HCT116 (cell line): ENCODE data around the gene PRR23A. TPM values are rescaled to one million over a fixed set of nuclear protein-coding genes. Genes with fewer than 3 reads are reported as not detected.

Source experiments
- ATAC-seq: fragments of 200-7000 bp; cut with Tn5 transposase; 2 replicates; pipeline ENCODE4 v1.9.1; 2020; ENCODE audit warnings: mild to moderate bottlenecking, moderate library complexity
- BruUV-seq: library from RNA; stranded (reverse); fragments of 400-500 nt; replicated peaks from 2 replicates; lab custom pipeline; 2021; lab: Mats Ljungman, UMichigan
- CTCF ChIA-PET: fragments of 300-600 bp; sonication (Branson Sonifier 250); formaldehyde crosslinking; loops from one replicate; lab custom pipeline; 2021; ENCODE audit warnings: antibody characterized with exemption; lab: Charles Lee
- POLR2A ChIA-PET: fragments of 300-600, 350-600 bp; sonication (Branson Sonifier 250); formaldehyde crosslinking; loops from one replicate; lab custom pipeline; 2021; ENCODE audit warnings: antibody characterized with exemption; lab: Charles Lee
- RAD21 ChIA-PET, 2 experiments: fragments of 300-600 bp; sonication (Branson Sonifier 250); formaldehyde crosslinking; loops; one replicate each; lab custom pipeline; 2023; ENCODE audit warnings: low total read pairs in 2 of 2; ENCODE audit not compliant: uncharacterized antibody in 2 of 2, unreplicated experiment in 2 of 2, low non-redundant PET in 1 of 2; lab: Charles Lee
- DNase-seq: peaks from one replicate; pipeline ENCODE4 v3.0.0-alpha.2; 2010; ENCODE audit warnings: low read depth, low spot score
- H2AFZ ChIP-seq: fragments of 200-600 bp; shearing (Covaris generic), sonication (generic); 2 replicates; pipeline ENCODE4 v1.6.1; 2017; ENCODE audit warnings: low read depth, mixed run types, mixed read lengths, antibody characterized with exemption, low read length; ENCODE audit not compliant: poor library complexity, severe bottlenecking
- H3K27ac ChIP-seq: 2 replicates; pipeline ENCODE4 v1.5.1; 2012; ENCODE audit warnings: low read depth, low read length
- H3K27me3 ChIP-seq: fragments of 200-600 bp; sonication (generic); 2 replicates; pipeline ENCODE4 v1.6.1; 2016; ENCODE audit warnings: mixed run types, low read length, mixed read lengths; ENCODE audit not compliant: insufficient read depth
- H3K36me3 ChIP-seq, 2 experiments: fragments of 200-500 bp in 1 of 2; fragments of 200-600 bp in 1 of 2; sonication (Bioruptor generic) in 1 of 2; sonication (generic) in 1 of 2; 2 replicates each; pipeline versions ENCODE4 v1.5.1 to v1.6.1; 2014 to 2016; ENCODE audit warnings: low read length in 2 of 2, inconsistent platforms in 1 of 2, mixed read lengths in 1 of 2, mixed run types in 1 of 2; ENCODE audit not compliant: insufficient read depth in 2 of 2, control insufficient read depth in 1 of 2
- H3K4me1 ChIP-seq, 2 experiments: fragments of 200-600 bp in 1 of 2; sonication (generic) in 1 of 2; 2 replicates each; pipeline versions ENCODE4 v1.5.1 to v1.6.1; 2012 to 2017; ENCODE audit warnings: low read length in 2 of 2, inconsistent platforms in 1 of 2, mild to moderate bottlenecking in 1 of 2, mixed read lengths in 1 of 2, mixed run types in 1 of 2, moderate library complexity in 1 of 2; ENCODE audit not compliant: insufficient read depth in 2 of 2, control insufficient read depth in 1 of 2
- H3K4me2 ChIP-seq: fragments of 200-600 bp; sonication (generic); 2 replicates; pipeline ENCODE4 v1.6.1; 2017; ENCODE audit warnings: mixed run types, low read length, mixed read lengths
- H3K4me3 ChIP-seq, 2 experiments: fragments of 200-600 bp in 1 of 2; sonication (generic) in 1 of 2; replicated peaks in 1 of 2; 2 replicates each; pipeline ENCODE4 v1.5.1; 2011 to 2016; ENCODE audit warnings: low read length in 2 of 2, control low read depth in 1 of 2, low read depth in 1 of 2, mild to moderate bottlenecking in 1 of 2, mixed read lengths in 1 of 2, mixed run types in 1 of 2
- H3K79me2 ChIP-seq: fragments of 200-600 bp; sonication (generic); 2 replicates; pipeline ENCODE4 v1.6.1; 2017; ENCODE audit warnings: mild to moderate bottlenecking, mixed run types, low read length, moderate library complexity, mixed read lengths; ENCODE audit not compliant: insufficient read depth
- H3K9ac ChIP-seq: fragments of 200-600 bp; sonication (generic); 2 replicates; pipeline ENCODE4 v1.6.1; 2016; ENCODE audit warnings: low read length, mixed read lengths
- H3K9me2 ChIP-seq: fragments of 200-600 bp; sonication (generic), shearing (Covaris generic); 2 replicates; pipeline ENCODE4 v1.6.1; 2017; ENCODE audit warnings: mixed run types, mild to moderate bottlenecking, moderate library complexity; ENCODE audit not compliant: insufficient read depth
- H3K9me3 ChIP-seq, 2 experiments: fragments of 200-500 bp in 1 of 2; fragments of 200-600 bp in 1 of 2; sonication (Bioruptor generic) in 1 of 2; sonication (generic) in 1 of 2; 2 replicates each; pipeline ENCODE4 v1.6.1; 2014 to 2017; ENCODE audit warnings: low read length in 2 of 2, mixed read lengths in 2 of 2, inconsistent platforms in 1 of 2, low read depth in 1 of 2, mild to moderate bottlenecking in 1 of 2, mixed run types in 1 of 2, moderate library complexity in 1 of 2; ENCODE audit not compliant: control insufficient read depth in 1 of 2, insufficient read depth in 1 of 2
- H4K20me1 ChIP-seq: fragments of 200-600 bp; sonication (generic), shearing (Covaris generic); 2 replicates; pipeline ENCODE4 v1.6.1; 2017; ENCODE audit warnings: mixed run types, mild to moderate bottlenecking, moderate library complexity; ENCODE audit not compliant: insufficient read depth
- CEBPB ChIP-seq: IDR thresholded peaks from 2 replicates; pipeline ENCODE4 v1.6.1; 2012; ENCODE audit warnings: low read depth
- ELF1 ChIP-seq: IDR thresholded peaks from 2 replicates; pipeline ENCODE4 v1.6.1; 2012; ENCODE audit warnings: low read depth, borderline replicate concordance
- REST ChIP-seq: IDR thresholded peaks from 2 replicates; pipeline ENCODE4 v1.6.1; 2012; ENCODE audit warnings: low read depth
- TCF7L2 ChIP-seq: IDR thresholded peaks from 2 replicates; pipeline ENCODE4 v1.7.0; 2011; ENCODE audit warnings: borderline replicate concordance, inconsistent platforms; ENCODE audit not compliant: insufficient read depth, insufficient read length; ENCODE audit errors: extremely low read depth
- intact Hi-C: fragments of 100-400 bp; cut with micrococcal nuclease; formaldehyde crosslinking; loops from 2 replicates; pipeline ENCODE4 v1.10.0; 2022
- total RNA-seq: library from RNA; stranded (reverse); gene quantifications from one replicate; pipeline ENCODE4 v1.2.1, GENCODE V29; 2021; ENCODE audit not compliant: unreplicated experiment

Gene PRR23A
- total RNA-seq, 1 experiment from 2014 or later: not detected

- Histone ChIP-seq H2AFZ (no peak overlapping the region), H3K4me1 (no peaks in the 10 kb centered on the region), H3K36me3 (no peaks in the 10 kb centered on the region), H3K27me3 (no peaks in the 10 kb centered on the region), H3K9ac (no peak overlapping the region), H3K4me2 (no peak overlapping the region), H3K27ac (no peak overlapping the region), H3K79me2 (no peaks in the 10 kb centered on the region), H4K20me1 (no peaks in the 10 kb centered on the region), H3K9me2 (no peaks in the 10 kb centered on the region), H3K4me3 (no peak overlapping the region), H3K9me3 (no peaks in the 10 kb centered on the region; a peak in 1 of 4 replicates)
- RAD21 ChIA-PET: no interaction called here
- BruUV-seq: no TSS peak
- ATAC-seq (peak; percentile 20; the same call in 1 of the 2 replicates), DNase-seq (no peak)
- CTCF ChIA-PET: no interaction called here
- intact Hi-C loops: no loop called here
- POLR2A ChIA-PET: no interaction called here
- TF ChIP-seq ELF1 (no peak), TCF7L2 (no peak), REST (no peak), CEBPB (no peak)
These were observed 14.2 kb upstream of the PRR23A start for GRCh38 chr3:139020036-139020867.
